ENCODE results near the gene IRF2.
A peak's percentile ranks its signal among the peaks of the same experiment; 100 is the strongest.
"Not testable (repeated sequence)": the region's sequence is repeated elsewhere in the genome, so short reads cannot be mapped to it uniquely, and the experiment has no call there.

The IRF2 gene

GRCh38 chr4:184342167-184342856 is 132.0 kb downstream of the IRF2 start:
- peaks cover 72% of the 10 kb centered on the region for H3K4me1 ChIP-seq (ENCODE audit: low read depth, poor library complexity, severe bottlenecking)
- TF ChIP-seq CTCF (conservative IDR thresholded peaks at IDR 0.05; ENCODE audit: low read depth, low read length): no peak
- no peaks in the 10 kb centered on the region for H3K27me3 ChIP-seq (ENCODE audit: insufficient read depth, low read depth)
- H3K4me3 ChIP-seq (IDR thresholded peaks at IDR 0.05; ENCODE audit: insufficient read depth, low read depth, low read length): no peak overlapping the region
- H3K79me2 ChIP-seq (ENCODE audit: insufficient read depth, low read depth): 0 out of 2 replicates have a peak, but pooled peaks cover 6% of the 10 kb centered on the region
- no peak overlapping the region for H3K9ac ChIP-seq
- no peaks in the 10 kb centered on the region for H3K36me3 ChIP-seq (ENCODE audit: insufficient read depth)
- no peak overlapping the region for H2AFZ ChIP-seq (ENCODE audit: low read depth)
- H4K20me1 ChIP-seq (ENCODE audit: insufficient read depth): no peaks in the 10 kb centered on the region
- H3K27ac ChIP-seq: peak overlapping the region; percentile 79; the same call in 1 of the 2 replicates
- H3K4me2 ChIP-seq: peak overlapping the region; percentile 99; the same call in 1 of the 2 replicates

- H3K27ac ChIP-seq; H2AFZ ChIP-seq (ENCODE audit: low read depth); H4K20me1 ChIP-seq (ENCODE audit: insufficient read depth); H3K79me2 ChIP-seq (ENCODE audit: insufficient read depth, low read depth); H3K36me3 ChIP-seq (ENCODE audit: insufficient read depth); H3K9ac ChIP-seq; H3K27me3 ChIP-seq (ENCODE audit: insufficient read depth, low read depth); H3K4me2 ChIP-seq; H3K4me3 ChIP-seq (IDR thresholded peaks at IDR 0.05; ENCODE audit: insufficient read depth, low read depth, low read length): not testable (repeated sequence)
- H3K4me1 ChIP-seq (ENCODE audit: low read depth, poor library complexity, severe bottlenecking): peaks cover 53% of the 10 kb centered on the region
Measured at GRCh38 chr4:184339398-184340193, 134.8 kb downstream of the IRF2 start.

- Histone ChIP-seq H3K4me3 (IDR thresholded peaks at IDR 0.05; ENCODE audit: insufficient read depth, low read depth, low read length) (no peak overlapping the region), H3K4me2 (no peak overlapping the region), H3K27me3 (ENCODE audit: insufficient read depth, low read depth) (no peaks in the 10 kb centered on the region), H3K9ac (no peak overlapping the region), H4K20me1 (ENCODE audit: insufficient read depth) (no peaks in the 10 kb centered on the region), H2AFZ (ENCODE audit: low read depth) (no peak overlapping the region), H3K79me2 (ENCODE audit: insufficient read depth, low read depth) (no peaks in the 10 kb centered on the region), H3K27ac (no peak overlapping the region), H3K36me3 (ENCODE audit: insufficient read depth) (no peaks in the 10 kb centered on the region), H3K4me1 (ENCODE audit: low read depth, poor library complexity, severe bottlenecking) (peaks cover 48% of the 10 kb centered on the region)
- no peak for TF ChIP-seq CTCF (conservative IDR thresholded peaks at IDR 0.05; ENCODE audit: low read depth, low read length)
Measured at GRCh38 chr4:184337907-184338306, 136.4 kb downstream of the IRF2 start.
